NCI-H1694 treated with DMSO at 0.1 percent for 48 hours (cell line): Measurements from ENCODE around the gene RFESD.
"Not testable (repeated sequence)": the region's sequence is repeated elsewhere in the genome, so short reads cannot be mapped to it uniquely, and the experiment has no call there.

Experiments
- DNase-seq: peaks from one replicate; lab custom pipeline; 2025; lab: John Stamatoyannopoulos, UW

RFESD gene

GRCh38 chr5:95667061-95667618 lies 20.6 kb downstream of the RFESD start:
- DNase-seq, result no peak

GRCh38 chr5:95667678-95668077 lies 21.1 kb downstream of the RFESD start:
- DNase-seq, result no peak

GRCh38 chr5:95668216-95668615 lies 21.6 kb downstream of the RFESD start:
- no peak for DNase-seq

GRCh38 chr5:95668728-95669127 lies 22.2 kb downstream of the RFESD start:
- DNase-seq, result no peak

- no peak for DNase-seq
These were observed 23.0 kb downstream of the RFESD start for GRCh38 chr5:95669540-95669939.

- DNase-seq, result no peak
These were observed 23.4 kb downstream of the RFESD start for GRCh38 chr5:95669985-95670384.

GRCh38 chr5:95670568-95670967 lies 24.0 kb downstream of the RFESD start:
- DNase-seq, result no peak

- DNase-seq, result no peak
These were observed 25.2 kb downstream of the RFESD start for GRCh38 chr5:95671826-95672225.

- DNase-seq, result no peak
These were observed 26.1 kb downstream of the RFESD start for GRCh38 chr5:95672641-95673040.

GRCh38 chr5:95673081-95673480 lies 26.5 kb downstream of the RFESD start:
- no peak for DNase-seq

GRCh38 chr5:95682891-95683290 lies 36.3 kb downstream of the RFESD start, which contains the start of gene SPATA9:
Gene SPATA9 (minus strand): TSS chr5:95682991. CDS start chr5:95682854, 137 bp downstream.
- no peak for DNase-seq

GRCh38 chr5:95684361-95684760 lies 37.8 kb downstream of the RFESD start:
- DNase-seq, result no peak

GRCh38 chr5:95686651-95687050 lies 40.1 kb downstream of the RFESD start:
- DNase-seq, result no peak

GRCh38 chr5:95689680-95690079 lies 43.1 kb downstream of the RFESD start:
- no peak for DNase-seq

GRCh38 chr5:95690333-95690732 lies 43.8 kb downstream of the RFESD start:
- DNase-seq, result no peak

GRCh38 chr5:95697781-95698681 lies 51.5 kb downstream of the RFESD start:
- no peak for DNase-seq

- DNase-seq, result no peak
These were observed 52.8 kb downstream of the RFESD start for GRCh38 chr5:95699337-95699736.

- no peak for DNase-seq
These were observed 54.5 kb downstream of the RFESD start for GRCh38 chr5:95701074-95701473.

- DNase-seq, result no peak
These were observed 57.6 kb downstream of the RFESD start for GRCh38 chr5:95704150-95704549.

- not testable (repeated sequence) for DNase-seq
These were observed 59.6 kb downstream of the RFESD start for GRCh38 chr5:95706196-95706595.

- DNase-seq, result no peak
These were observed 60.5 kb downstream of the RFESD start for GRCh38 chr5:95707055-95707454.
